HG03139 (cell line): Measurements from ENCODE around the gene ARRB1.

ENCODE experiments used
- ATAC-seq: cut with Tn5 transposase; IDR thresholded peaks from one replicate; pipeline ENCODE4 v1.9.1; 2021; ENCODE audit not compliant: unreplicated experiment

Gene ARRB1

DNA sequence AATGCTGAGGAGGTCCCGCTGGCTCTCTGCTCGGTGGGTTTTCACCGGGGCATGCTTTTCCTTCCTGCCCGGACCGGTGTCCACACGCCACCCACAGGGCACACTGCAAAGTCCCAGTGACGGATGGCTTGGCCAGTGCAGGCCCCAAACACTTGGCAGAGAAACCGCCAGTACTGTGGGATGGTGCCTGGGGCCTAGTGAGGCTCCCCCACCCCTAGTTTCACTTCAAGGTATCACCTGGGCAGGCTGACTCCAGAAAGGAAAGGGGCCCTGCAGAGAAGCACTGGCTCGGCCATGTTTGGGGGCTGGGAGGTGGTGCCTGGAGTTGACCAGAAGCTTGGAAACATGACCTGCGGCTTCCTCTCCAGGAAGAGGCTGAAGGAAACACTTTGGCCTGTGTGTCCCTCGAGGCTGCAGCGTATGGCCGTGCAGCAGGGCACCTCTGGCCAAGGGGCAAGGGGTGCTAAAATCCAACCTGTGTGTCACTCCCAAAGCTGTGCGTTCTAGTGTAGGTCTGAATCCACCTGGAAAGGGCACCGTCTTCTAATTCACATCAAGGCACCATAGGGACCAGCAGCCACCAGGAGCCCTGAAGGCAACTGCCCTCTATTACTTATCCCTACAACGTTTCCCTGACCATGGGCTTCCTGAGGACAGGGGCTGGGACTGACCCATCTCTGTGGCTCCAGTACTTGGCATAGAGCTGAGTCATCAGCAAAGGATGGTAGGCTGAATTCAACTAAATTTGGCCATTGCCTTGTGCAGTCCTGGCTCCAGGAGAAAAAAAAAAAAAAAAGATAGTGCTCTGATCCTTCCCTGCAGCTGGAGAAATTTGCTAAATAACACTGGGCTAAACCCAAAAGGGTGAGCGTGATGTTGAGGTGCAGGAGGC, 88.3 kb downstream of the ARRB1 start:
- no peak for ATAC-seq

DNA sequence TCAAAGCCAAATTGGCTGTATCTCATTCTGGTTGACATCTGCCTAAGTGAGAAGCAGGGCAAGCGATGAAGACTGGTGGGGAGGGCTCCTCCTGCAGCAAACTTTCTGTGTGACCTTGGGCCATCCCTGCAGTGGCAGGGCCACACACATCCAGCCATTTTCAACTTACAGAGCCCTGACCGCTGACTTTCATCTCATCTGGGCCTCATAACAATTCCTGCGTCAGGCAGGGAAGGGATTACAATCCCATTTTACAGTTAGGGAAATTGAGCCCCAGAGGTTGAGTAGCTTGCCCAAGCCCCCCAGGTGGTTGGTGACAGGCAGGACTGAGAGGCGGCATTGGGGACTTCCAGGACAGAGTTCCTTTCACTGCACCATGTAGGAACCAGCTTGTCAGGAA, 89.0 kb downstream of the ARRB1 start:
- ATAC-seq, result no peak

GRCh38 chr11:75261902-75262361, 89.5 kb downstream of the ARRB1 start:
- ATAC-seq, result no peak

DNA sequence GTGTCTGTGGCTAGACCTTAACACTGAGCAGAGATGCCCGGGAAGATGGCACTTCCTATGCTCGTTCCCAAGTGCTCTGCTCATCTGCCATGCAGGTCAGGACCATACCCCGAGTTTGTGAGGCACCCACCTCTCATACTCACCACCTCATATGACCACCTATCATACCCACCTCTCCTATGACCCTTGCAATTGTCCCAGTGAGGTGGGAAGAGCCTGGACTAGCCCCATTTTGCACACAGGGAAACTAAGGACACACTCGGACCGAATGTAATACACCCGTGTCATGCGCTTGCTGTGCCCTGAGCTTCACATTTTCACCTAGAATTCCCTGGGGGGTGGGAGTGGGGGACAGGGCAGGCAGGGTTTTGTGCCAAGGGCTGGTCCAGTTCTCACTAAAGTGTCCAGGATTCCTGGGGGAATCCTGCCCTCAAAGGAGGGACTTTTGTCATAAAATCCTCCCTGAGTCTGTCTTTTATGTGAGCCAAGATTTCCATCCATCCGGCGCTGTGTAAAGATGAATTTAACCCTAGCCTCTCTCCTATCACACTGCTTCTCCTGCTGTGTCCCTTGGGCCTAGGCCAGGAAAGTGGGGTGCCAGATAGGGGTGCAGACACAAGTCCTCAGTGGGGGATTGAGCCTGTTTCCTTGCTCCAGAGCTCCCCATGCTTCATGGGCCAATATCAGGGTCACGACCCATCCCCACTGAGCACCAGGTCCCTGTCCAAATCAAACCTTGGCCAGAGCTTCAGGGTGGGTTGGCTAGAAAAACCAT, 90.9 kb downstream of the ARRB1 start:
- ATAC-seq, result no peak

DNA sequence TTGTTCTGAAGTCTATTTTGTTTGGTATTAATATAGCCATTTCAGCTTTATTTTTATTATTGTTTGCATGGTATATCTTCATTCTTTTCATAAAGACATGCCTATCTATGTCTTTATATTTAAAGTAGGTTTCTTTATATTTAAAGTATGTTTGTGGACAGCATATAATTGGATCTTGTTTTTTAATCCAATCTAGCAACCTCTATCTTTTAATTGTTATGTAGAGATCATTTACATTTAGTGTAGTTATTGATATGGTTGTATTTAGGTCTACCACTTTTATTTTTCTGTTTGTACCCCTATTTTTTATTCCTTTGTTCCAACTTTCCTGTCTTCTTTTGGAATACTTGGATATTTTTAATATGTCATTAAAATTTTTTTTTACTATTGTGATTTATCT, 97.1 kb downstream of the ARRB1 start:
- ATAC-seq, result no peak

- ATAC-seq, result no peak
These were observed 101.8 kb downstream of the ARRB1 start for GRCh38 chr11:75249704-75250103.

DNA sequence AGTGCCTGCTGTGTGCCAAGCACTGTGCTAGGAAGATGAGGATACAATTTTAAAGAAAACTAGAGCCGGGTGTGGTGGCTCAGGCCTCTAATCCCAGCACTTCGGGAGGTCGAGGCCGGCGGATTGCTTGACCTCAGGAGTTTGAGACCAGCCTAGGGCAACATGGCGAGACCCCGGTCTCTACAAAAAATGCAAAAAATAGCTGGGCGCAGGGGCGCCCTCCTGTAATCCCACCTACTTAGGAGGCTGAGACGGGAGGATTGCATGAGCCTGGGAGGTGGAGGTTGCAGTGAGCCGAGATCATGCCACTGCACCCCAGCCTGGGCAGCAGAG, 102.6 kb downstream of the ARRB1 start:
- no peak for ATAC-seq

GRCh38 chr11:75246671-75247350, 104.7 kb downstream of the ARRB1 start:
- ATAC-seq, result no peak

DNA sequence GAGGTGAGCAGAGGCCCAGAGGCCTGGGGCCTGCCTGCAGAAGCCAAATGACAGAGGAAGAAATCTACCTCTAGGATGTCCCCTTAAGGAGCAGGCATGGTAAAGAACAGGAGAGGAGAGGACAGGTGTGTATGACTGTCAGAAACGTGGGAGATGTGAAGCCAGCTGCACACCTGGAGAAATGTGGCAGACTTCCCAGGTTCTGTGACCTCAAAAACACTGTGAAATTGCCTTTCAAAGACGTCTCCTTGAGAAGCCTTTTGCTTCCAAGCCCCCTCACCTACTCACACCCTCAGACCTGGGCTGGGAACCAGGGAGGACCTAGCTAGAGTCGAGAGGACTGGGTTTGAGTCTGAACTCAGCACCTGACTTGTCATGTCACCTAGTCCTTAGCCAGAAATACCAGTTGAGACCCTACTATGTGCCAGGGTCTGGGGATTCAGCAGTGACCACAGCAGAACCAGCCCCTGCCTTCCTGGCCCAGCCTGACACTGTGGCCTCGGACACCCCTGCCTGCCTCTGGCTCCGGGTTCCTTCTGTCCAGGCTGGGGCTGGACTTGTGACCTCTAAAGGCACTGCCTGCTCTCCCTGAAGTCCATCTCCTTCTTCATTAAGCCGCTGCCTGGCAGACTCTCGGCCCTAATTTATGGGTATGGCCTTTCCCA, 105.3 kb downstream of the ARRB1 start:
- ATAC-seq, result no peak

- no peak for ATAC-seq
These were observed 106.0 kb downstream of the ARRB1 start for GRCh38 chr11:75245356-75246005.

GRCh38 chr11:75244052-75244814, 107.2 kb downstream of the ARRB1 start:
- ATAC-seq, result no peak

DNA sequence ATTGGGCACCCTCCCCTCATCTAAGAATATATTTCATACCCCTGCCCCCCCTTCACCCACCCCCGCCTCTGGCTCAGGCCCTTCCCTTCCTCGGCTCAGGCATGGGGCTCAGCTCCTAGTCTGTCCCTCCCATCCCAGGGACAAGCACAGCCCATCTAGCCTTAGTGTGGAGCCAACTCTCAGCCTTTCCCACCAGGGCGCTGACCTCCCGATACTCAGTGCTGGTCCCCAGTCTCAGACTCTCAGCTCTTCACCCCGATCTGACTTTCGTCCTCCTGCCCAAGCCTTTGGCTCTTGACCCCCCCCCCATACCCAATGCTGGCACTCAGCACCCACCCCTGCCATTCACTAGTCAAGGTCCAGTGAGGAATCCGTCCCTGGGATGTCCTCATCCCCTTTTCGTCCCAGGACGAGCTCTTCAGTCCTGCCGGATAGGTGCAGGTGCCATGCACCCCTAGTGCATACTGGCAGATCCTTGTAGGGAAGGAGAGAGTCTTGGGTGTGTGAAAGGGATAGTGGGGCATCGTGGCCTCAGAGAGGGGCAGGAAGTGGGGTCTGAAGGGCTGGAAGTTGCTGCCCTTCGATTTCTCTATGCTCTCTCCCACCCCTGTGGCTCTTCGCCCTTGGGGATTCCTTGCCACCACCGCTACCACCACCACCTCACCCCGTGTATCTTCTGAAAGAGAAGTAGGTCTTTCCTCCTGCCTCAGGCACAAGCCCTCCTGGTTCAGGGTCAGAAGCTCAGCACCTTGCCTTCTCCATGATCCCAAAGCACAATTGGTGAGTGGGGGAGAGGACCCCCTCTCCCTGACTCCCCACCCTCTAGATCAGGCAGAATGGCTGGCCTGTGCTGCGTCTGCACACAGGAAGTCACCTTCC, 108.5 kb downstream of the ARRB1 start:
- no peak for ATAC-seq

GRCh38 chr11:75241906-75242644, 109.4 kb downstream of the ARRB1 start:
- no peak for ATAC-seq

DNA sequence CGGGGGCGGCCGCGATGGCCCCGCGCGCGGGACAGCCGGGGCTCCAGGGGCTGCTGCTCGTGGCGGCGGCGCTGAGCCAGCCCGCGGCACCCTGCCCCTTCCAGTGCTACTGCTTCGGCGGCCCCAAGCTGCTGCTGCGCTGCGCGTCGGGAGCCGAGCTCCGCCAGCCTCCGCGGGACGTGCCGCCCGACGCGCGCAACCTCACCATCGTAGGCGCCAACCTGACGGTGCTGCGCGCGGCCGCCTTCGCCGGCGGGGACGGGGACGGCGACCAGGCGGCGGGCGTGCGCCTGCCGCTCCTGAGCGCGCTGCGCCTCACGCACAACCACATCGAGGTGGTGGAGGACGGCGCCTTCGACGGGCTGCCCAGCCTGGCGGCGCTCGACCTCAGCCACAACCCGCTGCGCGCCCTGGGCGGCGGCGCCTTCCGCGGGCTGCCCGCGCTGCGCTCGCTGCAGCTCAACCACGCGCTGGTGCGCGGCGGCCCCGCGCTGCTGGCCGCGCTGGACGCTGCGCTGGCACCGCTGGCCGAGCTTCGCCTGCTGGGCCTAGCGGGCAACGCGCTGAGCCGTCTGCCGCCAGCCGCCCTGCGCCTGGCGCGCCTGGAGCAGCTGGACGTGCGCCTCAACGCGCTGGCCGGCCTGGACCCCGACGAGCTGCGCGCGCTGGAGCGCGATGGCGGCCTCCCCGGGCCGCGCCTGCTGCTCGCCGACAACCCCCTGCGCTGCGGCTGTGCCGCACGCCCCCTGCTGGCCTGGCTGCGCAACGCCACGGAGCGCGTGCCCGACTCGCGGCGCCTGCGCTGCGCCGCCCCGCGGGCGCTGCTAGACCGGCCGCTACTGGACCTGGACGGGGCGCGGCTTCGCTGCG, 110.2 kb downstream of the ARRB1 start:
- peak; percentile 76 for ATAC-seq

- no peak for ATAC-seq
These were observed 111.0 kb downstream of the ARRB1 start, which contains the start of gene TPBGL for GRCh38 chr11:75240311-75241035. TPBGL (plus strand) TSS chr11:75240774; CDS start chr11:75241050, 276 bp downstream.

DNA sequence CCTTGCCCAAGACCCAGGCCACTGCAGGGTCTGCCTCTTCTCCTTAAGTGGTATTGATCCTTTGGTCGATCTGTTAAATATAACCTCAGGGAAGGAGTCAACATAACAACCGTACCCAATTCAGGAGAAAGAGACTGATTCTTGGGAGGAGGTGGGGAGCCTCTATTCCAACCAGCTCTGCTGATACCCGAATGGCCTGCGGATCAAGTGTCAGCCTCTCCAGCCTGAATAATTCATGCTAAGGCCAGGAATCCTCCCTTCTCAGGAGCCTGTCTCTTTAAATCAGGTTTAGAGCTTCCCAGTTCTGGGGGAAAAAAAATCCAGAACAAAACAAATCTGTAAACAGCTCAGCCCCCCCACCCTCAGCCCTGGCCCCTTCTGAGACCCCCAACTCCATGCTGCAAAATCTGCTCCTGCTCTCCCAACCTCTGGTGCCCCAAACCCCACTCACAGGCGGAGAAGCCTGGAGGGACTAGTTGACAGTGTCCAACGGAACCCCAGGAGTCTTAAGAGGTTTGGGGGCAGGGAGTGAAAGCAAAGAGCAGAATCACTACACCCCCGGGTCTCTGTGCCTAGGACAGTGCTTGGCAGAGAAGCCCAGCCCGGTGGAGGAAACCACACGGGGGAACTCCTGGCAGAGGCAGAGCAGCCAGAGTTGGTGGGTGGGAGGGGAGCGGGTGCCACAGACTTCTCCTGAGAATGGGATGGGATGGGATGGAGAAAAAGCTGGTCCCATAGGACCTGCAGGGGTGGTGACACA, 111.8 kb downstream of the ARRB1 start:
- ATAC-seq, result no peak
